ENCODE measurements around the gene SPOCK3.

The SPOCK3 gene

GRCh38 chr4:167052631-167053091 lies 181.6 kb downstream of the SPOCK3 start:
- DNase-seq (ENCODE audit: low read depth, low spot score) = no peak
- no peak overlapping the region for H3K27ac ChIP-seq

- H3K27ac ChIP-seq = no peak overlapping the region
- no peak for DNase-seq (ENCODE audit: low read depth, low spot score)
Observed at GRCh38 chr4:167049257-167049656, 185.0 kb downstream of the SPOCK3 start.

- no peak for DNase-seq (ENCODE audit: low read depth, low spot score)
- H3K27ac ChIP-seq = no peak overlapping the region
Observed at GRCh38 chr4:167041524-167041923, 192.8 kb downstream of the SPOCK3 start.

- no peak for DNase-seq (ENCODE audit: low read depth, low spot score)
- no peak overlapping the region for H3K27ac ChIP-seq
Observed at GRCh38 chr4:167035390-167035789, 198.9 kb downstream of the SPOCK3 start.

GRCh38 chr4:167034983-167035382 lies 199.3 kb downstream of the SPOCK3 start:
- H3K27ac ChIP-seq = no peak overlapping the region
- no peak for DNase-seq (ENCODE audit: low read depth, low spot score)

GRCh38 chr4:167032871-167033270 lies 201.4 kb downstream of the SPOCK3 start:
- H3K27ac ChIP-seq = peak overlapping the region; percentile 96
- peak; percentile 78 for DNase-seq (ENCODE audit: low read depth, low spot score)

- DNase-seq (ENCODE audit: low read depth, low spot score) = peak; percentile 49
- H3K27ac ChIP-seq = peak overlapping the region; percentile 96
Observed at GRCh38 chr4:167031534-167032156, 202.6 kb downstream of the SPOCK3 start.

GRCh38 chr4:167028976-167029375 lies 205.3 kb downstream of the SPOCK3 start:
- no peak overlapping the region for H3K27ac ChIP-seq
- DNase-seq (ENCODE audit: low read depth, low spot score) = no peak

GRCh38 chr4:167025670-167026069 lies 208.6 kb downstream of the SPOCK3 start:
- H3K27ac ChIP-seq = peak overlapping the region; percentile 52
- DNase-seq (ENCODE audit: low read depth, low spot score) = peak; percentile 90

- no peak for DNase-seq (ENCODE audit: low read depth, low spot score)
- H3K27ac ChIP-seq = no peak overlapping the region
Observed at GRCh38 chr4:167023364-167023925, 210.8 kb downstream of the SPOCK3 start.

- H3K27ac ChIP-seq = no peak overlapping the region
Observed at GRCh38 chr4:167021545-167022155, 212.6 kb downstream of the SPOCK3 start.

GRCh38 chr4:167020410-167020809 lies 213.9 kb downstream of the SPOCK3 start:
- no peak for DNase-seq (ENCODE audit: low read depth, low spot score)
- H3K27ac ChIP-seq = no peak overlapping the region

More at GRCh38 chr4:167021545-167022155, 212.6 kb downstream of the SPOCK3 start:
- no peak for DNase-seq (ENCODE audit: low read depth, low spot score)

GRCh38 chr4:167014944-167015343 lies 219.3 kb downstream of the SPOCK3 start:
- no peak overlapping the region for H3K27ac ChIP-seq
- DNase-seq (ENCODE audit: low read depth, low spot score) = no peak

GRCh38 chr4:167003326-167003725 lies 231.0 kb downstream of the SPOCK3 start:
- no peak for DNase-seq (ENCODE audit: low read depth, low spot score)
- no peak overlapping the region for H3K27ac ChIP-seq

- peak; percentile 73 for DNase-seq (ENCODE audit: low read depth, low spot score)
- no peak overlapping the region for H3K27ac ChIP-seq
Observed at GRCh38 chr4:167000141-167000852, 234.0 kb downstream of the SPOCK3 start.

- no peak overlapping the region for H3K27ac ChIP-seq
- DNase-seq (ENCODE audit: low read depth, low spot score) = no peak
Observed at GRCh38 chr4:166996216-166996615, 238.1 kb downstream of the SPOCK3 start.

GRCh38 chr4:166994686-166995085 lies 239.6 kb downstream of the SPOCK3 start:
- no peak overlapping the region for H3K27ac ChIP-seq
- no peak for DNase-seq (ENCODE audit: low read depth, low spot score)

- no peak overlapping the region for H3K27ac ChIP-seq
- no peak for DNase-seq (ENCODE audit: low read depth, low spot score)
Observed at GRCh38 chr4:166991006-166991561, 243.2 kb downstream of the SPOCK3 start.

- H3K27ac ChIP-seq = no peak overlapping the region
- DNase-seq (ENCODE audit: low read depth, low spot score) = peak; percentile 14
Observed at GRCh38 chr4:166989886-166990285, 244.4 kb downstream of the SPOCK3 start.

GRCh38 chr4:166987026-166987425 lies 247.3 kb downstream of the SPOCK3 start:
- no peak overlapping the region for H3K27ac ChIP-seq
- no peak for DNase-seq (ENCODE audit: low read depth, low spot score)

GRCh38 chr4:166981847-166982246 lies 252.4 kb downstream of the SPOCK3 start:
- DNase-seq (ENCODE audit: low read depth, low spot score) = no peak
- H3K27ac ChIP-seq = no peak overlapping the region
